ENCODE results near the gene BCAS4. TPM values are rescaled to one million over a fixed set of nuclear protein-coding genes. Genes with fewer than 3 reads are reported as not detected.

Gene BCAS4
- total RNA-seq, 2 experiments from 2014 or later = 6.3 to 6.6 TPM

DNA sequence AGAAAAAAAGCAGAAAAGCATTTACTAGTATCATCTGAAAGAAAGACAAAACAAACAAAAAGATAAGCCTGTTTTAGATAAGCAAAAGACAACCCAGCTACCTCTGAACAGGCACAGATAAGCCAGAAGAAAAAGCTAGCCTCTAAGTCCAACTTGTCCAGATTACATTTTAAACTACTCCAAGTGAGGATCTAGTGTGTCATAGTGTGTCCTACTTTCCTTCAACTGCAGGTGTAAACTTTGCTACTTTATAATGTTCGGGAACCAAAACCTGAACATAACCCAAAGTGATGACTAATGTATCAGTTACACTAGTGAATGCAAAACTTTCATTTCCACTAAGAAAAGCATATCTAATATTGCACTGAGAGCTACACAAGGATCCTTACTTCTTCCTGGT is 116.9 kb downstream of the BCAS4 start:
- no peak overlapping the region for H3K4me3 Mint-ChIP-seq
- no peaks in the 10 kb centered on the region for H3K9me3 Mint-ChIP-seq
- peaks cover 45% of the 10 kb centered on the region for H3K36me3 Mint-ChIP-seq (ENCODE audit: low read depth)
- H3K4me1 Mint-ChIP-seq = peaks cover 58% of the 10 kb centered on the region
- no peak for DNase-seq
- ChIA-PET CTCF (interaction anchor here (0.8 to 1.7 kb wide), 5 partner anchors 17 to 121 kb away, joined by 3 to 13 read pairs (median 5); partner anchors contain the start of gene BCAS4), POLR2A (interaction anchor here (1.6 to 5.1 kb wide), 2 partner anchors 13 to 19 kb away, joined by 5 to 45 read pairs; partner anchors contain the start of gene ADNP)
- no peaks in the 10 kb centered on the region for H3K27me3 Mint-ChIP-seq
- peak overlapping the region; percentile 69 for H3K27ac Mint-ChIP-seq

DNA sequence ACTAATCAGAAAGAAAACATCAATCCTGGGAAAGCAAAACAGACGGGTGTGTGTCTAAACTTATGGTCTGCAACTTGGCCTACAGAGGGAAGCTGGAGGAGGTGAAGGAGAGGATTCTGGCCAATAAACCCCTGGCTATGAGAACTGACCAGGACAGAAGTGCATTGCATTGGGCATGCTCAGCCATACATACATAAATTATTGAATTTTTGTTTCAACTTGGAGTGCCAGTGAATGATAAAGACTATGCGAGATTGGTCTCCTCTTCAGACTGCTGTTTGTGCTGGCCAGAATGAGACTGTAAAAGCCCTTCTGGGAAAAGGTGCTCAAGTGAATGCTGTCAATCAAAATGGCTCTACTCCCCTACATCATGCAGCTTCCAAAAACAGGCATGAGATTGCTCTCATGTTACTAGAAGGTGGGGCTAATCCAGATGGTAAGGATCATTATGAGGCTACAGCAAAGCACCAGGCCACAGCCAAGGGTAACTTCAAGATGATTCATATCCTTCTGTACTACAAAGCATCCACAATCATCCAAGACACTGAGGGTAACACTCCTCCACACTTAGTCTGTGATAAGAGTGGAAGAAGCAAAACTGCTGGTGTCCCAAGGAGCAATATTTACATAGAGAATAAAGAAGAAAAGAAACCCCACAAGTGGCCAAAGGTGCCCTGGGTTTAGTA is 119.0 kb downstream of the BCAS4 start:
- Mint-ChIP-seq H3K27ac (peak overlapping the region; percentile 63), H3K4me1 (peaks cover 69% of the 10 kb centered on the region), H3K4me3 (no peak overlapping the region), H3K36me3 (ENCODE audit: low read depth) (peaks cover 47% of the 10 kb centered on the region), H3K27me3 (no peaks in the 10 kb centered on the region), H3K9me3 (no peaks in the 10 kb centered on the region)
- CTCF ChIA-PET = interaction anchor here (0.5 to 4.3 kb wide), 6 partner anchors 15 to 324 kb away, joined by 3 to 32 read pairs (median 5); partner anchors contain the start of genes ADNP and BCAS4
- DNase-seq = peak; percentile 27
- POLR2A ChIA-PET = interaction anchor here (1.2 to 5.1 kb wide), 4 partner anchors 11 to 44 kb away, joined by 4 to 45 read pairs (median 6); partner anchors contain the start of genes ADNP, DPM1 and MOCS3

DNA sequence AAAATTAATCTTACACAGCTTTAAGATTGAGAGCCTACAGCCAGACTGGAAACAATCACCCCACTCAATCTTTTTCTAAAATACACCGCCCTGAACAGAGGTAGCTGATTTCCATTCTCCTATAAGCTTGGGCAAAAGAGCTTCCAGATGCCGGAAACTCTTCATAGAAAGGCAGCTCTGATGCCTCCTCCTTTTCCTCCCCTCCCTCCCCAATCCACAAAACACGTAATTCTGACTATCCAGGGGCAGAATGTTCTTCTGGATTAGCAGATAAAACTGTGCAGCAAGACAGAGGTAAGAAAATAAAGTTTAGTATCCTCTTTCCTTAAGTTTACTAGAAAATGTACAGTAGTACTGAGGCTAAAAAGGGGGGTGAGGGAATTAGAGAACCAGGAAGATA is 120.6 kb downstream of the BCAS4 start:
- no peaks in the 10 kb centered on the region for H3K27me3 Mint-ChIP-seq
- CTCF ChIA-PET = interaction anchor here (0.7 to 4.3 kb wide), 5 partner anchors 14 to 166 kb away, joined by 3 to 32 read pairs (median 7); partner anchors contain the start of genes ADNP and BCAS4
- peaks cover 43% of the 10 kb centered on the region for H3K36me3 Mint-ChIP-seq (ENCODE audit: low read depth)
- H3K27ac Mint-ChIP-seq = peak overlapping the region; percentile 14
- H3K4me1 Mint-ChIP-seq = peaks cover 65% of the 10 kb centered on the region
- no peaks in the 10 kb centered on the region for H3K9me3 Mint-ChIP-seq
- no peak for DNase-seq
- POLR2A ChIA-PET = interaction anchor here (0.7 to 5.1 kb wide), 4 partner anchors 10 to 110 kb away, joined by 3 to 45 read pairs (median 5); partner anchors contain the start of genes ADNP, DPM1 and MOCS3
- H3K4me3 Mint-ChIP-seq = no peak overlapping the region

DNA sequence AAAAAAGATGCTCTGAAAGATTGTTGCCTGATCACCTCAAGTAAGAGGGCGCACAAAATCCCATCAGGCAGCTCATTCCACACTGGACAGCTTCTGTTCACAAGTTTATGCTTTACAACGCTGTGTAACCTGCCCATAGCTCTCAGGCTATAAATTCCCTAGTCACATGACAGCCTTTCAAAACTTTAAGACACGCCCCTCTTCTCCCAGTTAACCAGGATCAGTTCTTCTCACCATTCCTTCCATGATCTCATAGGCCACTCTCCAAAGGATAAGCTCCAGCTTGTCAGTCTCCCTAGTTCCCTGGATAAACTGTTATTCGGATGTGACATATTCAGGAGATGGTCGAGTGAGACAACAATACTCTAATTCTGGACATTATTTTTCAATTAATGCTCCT is 121.4 kb downstream of the BCAS4 start:
- H3K36me3 Mint-ChIP-seq (ENCODE audit: low read depth) = peaks cover 38% of the 10 kb centered on the region
- DNase-seq = no peak
- H3K27ac Mint-ChIP-seq = no peak overlapping the region
- peaks cover 63% of the 10 kb centered on the region for H3K4me1 Mint-ChIP-seq
- no peak overlapping the region for H3K4me3 Mint-ChIP-seq
- H3K9me3 Mint-ChIP-seq = no peaks in the 10 kb centered on the region
- H3K27me3 Mint-ChIP-seq = no peaks in the 10 kb centered on the region
- ChIA-PET CTCF (interaction anchor here (0.8 to 4.3 kb wide), 5 partner anchors 13 to 122 kb away, joined by 3 to 32 read pairs (median 5); partner anchors contain the start of gene ADNP), POLR2A (interaction anchor here (1.5 to 5.1 kb wide), 2 partner anchors 14 to 42 kb away, joined by 6 to 45 read pairs; partner anchors contain the start of genes ADNP, DPM1 and MOCS3)

DNA sequence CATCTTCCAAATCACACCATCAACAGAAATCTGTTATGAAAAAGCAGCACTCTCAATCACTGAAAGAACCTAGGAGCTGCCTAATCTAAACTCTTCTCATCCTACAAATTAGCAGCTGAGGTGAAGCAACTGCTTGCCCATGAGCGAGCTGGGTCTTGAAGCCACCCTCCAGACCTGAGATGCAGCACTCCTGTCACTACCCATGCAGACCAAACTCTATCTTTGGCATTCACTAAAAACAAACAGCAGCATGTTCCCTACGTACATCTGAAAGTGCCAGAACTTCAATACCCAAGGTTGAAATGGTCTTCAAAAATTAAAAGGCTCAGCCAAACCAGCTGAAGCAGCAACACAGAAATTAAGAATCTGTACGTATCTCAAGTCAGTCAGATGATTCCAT is 122.1 kb downstream of the BCAS4 start:
- Mint-ChIP-seq H3K4me1 (peaks cover 58% of the 10 kb centered on the region), H3K27ac (no peak overlapping the region), H3K27me3 (no peaks in the 10 kb centered on the region), H3K9me3 (no peaks in the 10 kb centered on the region), H3K4me3 (no peak overlapping the region), H3K36me3 (ENCODE audit: low read depth) (peaks cover 32% of the 10 kb centered on the region)
- ChIA-PET POLR2A (interaction anchor here (1.5 kb wide), 1 partner anchor 41 kb away, joined by 6 read pairs; the partner anchor contains the start of genes DPM1 and MOCS3), CTCF (interaction anchor here (0.6 to 4.3 kb wide), 5 partner anchors 12 to 520 kb away, joined by 3 to 32 read pairs (median 3); partner anchors contain the start of gene ADNP)
- DNase-seq = no peak

DNA sequence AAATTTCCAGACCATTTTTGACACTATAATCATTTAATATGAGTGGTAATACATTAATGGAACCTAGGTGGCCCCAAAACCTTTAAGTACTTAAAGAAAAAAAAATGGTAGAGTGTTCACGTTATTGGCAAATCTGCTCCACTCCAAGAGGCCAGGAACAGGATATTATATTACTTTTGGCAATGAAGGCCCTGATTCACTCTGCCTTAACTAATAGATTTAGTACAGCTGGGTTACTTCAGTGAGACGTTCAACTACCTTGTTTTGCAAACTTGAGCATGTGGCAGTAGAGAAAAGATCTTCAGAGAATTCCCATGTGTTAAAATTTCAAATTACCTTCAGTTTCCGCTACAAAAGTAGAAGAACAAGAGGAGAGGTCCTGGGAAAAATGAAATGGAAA is 123.5 kb downstream of the BCAS4 start:
- CTCF ChIA-PET = interaction anchor here (16.8 kb wide), 1 partner anchor 126 kb away, joined by 289 read pairs; the partner anchor contains the start of gene BCAS4
- POLR2A ChIA-PET = no interaction called here

DNA sequence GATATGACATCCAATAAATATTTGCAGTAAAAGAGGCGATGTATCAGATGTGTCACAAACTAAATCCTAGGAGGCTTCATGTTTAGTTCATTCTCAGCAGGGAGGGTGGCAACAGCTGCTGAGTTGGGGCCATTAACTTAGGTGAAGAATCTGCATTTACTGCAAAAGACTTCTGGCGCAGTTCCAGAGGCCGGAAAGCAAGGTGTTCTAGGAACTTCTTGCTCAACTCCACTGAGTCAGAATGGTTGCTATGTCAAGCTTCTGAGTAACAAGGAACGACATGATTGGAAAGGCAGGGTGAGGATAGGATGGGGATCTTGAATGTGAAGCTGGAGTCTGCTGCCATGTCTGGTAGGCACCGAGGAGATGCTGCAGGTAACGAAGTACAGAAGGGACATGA is 124.7 kb downstream of the BCAS4 start:
- Mint-ChIP-seq H3K27ac (no peak overlapping the region), H3K4me3 (no peak overlapping the region), H3K9me3 (no peaks in the 10 kb centered on the region), H3K36me3 (ENCODE audit: low read depth) (peaks cover 33% of the 10 kb centered on the region), H3K4me1 (peaks cover 45% of the 10 kb centered on the region), H3K27me3 (no peaks in the 10 kb centered on the region)
- ChIA-PET CTCF (interaction anchor here (2.6 to 16.8 kb wide), 2 partner anchors 10 to 127 kb away, joined by 20 to 289 read pairs; partner anchors contain the start of gene BCAS4), POLR2A (interaction anchor here (1.5 to 1.8 kb wide), 2 partner anchors 10 to 39 kb away, joined by 5 to 6 read pairs; partner anchors contain the start of genes DPM1 and MOCS3)
- no peak for DNase-seq

More for the DNA sequence above, 123.5 kb downstream of the BCAS4 start:
- Mint-ChIP-seq H3K4me1 (peaks cover 53% of the 10 kb centered on the region), H3K27me3 (no peaks in the 10 kb centered on the region), H3K36me3 (ENCODE audit: low read depth) (peaks cover 32% of the 10 kb centered on the region), H3K9me3 (no peaks in the 10 kb centered on the region), H3K4me3 (no peak overlapping the region), H3K27ac (no peak overlapping the region)
- no peak for DNase-seq

DNA sequence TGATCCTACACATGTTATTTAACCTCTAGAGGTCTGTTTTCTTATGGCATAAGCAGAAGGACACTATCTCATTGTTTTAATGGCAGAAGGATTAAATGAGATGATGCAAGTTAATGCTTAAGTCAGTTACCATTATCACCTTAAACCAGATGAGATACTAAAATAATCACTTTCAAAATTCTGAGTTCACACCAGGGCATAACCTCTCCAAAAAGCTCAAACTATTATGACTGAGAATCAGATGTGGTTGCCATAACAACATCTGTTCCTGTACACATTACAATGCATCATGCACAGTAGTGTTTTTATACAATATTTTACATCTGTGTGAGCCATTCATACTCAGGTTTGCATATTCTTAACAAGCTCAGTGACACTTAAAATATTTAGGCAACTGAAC is 126.1 kb downstream of the BCAS4 start:
- ChIA-PET CTCF (interaction anchor here (0.7 to 16.8 kb wide), 4 partner anchors 8 to 129 kb away, joined by 3 to 289 read pairs (median 12); partner anchors contain the start of gene BCAS4), POLR2A (interaction anchor here (0.7 to 1.4 kb wide), 3 partner anchors 9 to 126 kb away, joined by 3 to 9 read pairs (median 4); partner anchors contain the start of genes ADNP and BCAS4)
- Mint-ChIP-seq H3K27ac (no peak overlapping the region), H3K4me1 (peaks cover 47% of the 10 kb centered on the region), H3K36me3 (ENCODE audit: low read depth) (peaks cover 40% of the 10 kb centered on the region), H3K27me3 (no peaks in the 10 kb centered on the region), H3K9me3 (no peaks in the 10 kb centered on the region), H3K4me3 (no peak overlapping the region)
- no peak for DNase-seq

DNA sequence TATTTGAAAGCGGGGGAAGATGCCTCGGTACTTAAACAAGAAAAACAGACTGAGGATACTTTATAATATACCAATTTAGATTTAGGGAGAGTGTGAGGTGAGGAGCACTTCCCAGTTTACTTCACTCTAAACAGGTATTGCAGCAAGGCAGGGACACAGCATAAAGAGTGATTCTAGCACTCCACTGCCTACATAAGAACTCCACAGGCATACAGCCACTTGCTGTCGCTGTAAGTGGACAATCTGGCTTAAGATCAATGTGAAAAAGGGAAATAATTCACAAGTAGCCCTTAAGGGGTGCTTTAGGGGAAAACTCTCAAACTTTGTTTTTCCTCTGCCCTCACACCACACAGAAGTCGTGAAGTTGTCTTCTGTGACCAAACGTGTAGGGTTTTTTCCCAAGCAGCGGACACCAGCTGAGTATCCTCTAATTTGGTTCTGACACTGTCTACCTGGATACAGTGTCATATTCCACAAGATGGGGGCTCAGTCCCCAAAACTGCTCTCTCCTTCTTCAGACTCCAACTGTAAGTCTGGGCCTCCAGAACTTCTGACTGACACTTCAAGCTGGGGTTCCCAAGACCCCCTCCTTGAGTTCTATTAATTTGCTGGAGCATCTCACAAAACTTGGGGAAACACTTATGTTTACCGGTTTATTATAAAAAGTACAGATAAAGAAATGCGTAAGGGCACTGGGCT is 127.1 kb downstream of the BCAS4 start:
- CTCF ChIA-PET = interaction anchor here (2.6 to 16.8 kb wide), 2 partner anchors 7 to 130 kb away, joined by 20 to 289 read pairs; partner anchors contain the start of gene BCAS4
- H3K4me1 Mint-ChIP-seq = peaks cover 45% of the 10 kb centered on the region
- H3K9me3 Mint-ChIP-seq = no peaks in the 10 kb centered on the region
- no peak overlapping the region for H3K27ac Mint-ChIP-seq
- POLR2A ChIA-PET = interaction anchor here (0.7 to 2.0 kb wide), 5 partner anchors 8 to 127 kb away, joined by 3 to 9 read pairs (median 4); partner anchors contain the start of genes ADNP, BCAS4, DPM1 and MOCS3
- no peaks in the 10 kb centered on the region for H3K27me3 Mint-ChIP-seq
- peaks cover 37% of the 10 kb centered on the region for H3K36me3 Mint-ChIP-seq (ENCODE audit: low read depth)
- DNase-seq = no peak
- H3K4me3 Mint-ChIP-seq = no peak overlapping the region

DNA sequence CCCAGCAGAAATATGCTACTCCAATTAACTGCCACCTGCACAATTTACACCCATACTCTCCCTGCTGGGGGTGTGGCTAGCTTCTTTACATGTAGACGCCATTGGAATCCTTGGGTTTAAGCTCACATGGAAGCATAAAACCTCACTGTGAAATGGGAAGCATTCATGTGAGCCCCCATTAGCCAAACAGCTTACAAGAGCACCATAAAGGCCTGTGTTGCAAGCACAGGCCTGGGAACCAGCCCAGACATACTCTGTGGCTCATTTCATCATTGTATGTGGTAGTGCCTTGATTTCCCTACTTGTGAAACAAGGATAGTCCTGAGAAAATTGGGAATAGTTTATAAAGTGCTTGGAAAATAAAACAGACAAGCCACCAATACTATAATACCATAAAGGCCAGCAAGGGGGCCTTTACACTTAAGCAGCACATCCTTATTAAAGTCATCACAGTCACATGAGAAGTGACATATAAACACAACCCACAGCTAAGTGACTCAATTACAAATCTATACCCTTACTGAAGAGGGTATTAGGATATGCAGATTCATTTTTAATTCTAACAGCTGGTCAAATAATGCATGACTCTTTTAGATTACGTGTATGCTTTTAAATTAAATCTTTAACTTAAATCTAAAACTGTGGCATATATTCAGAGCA is 129.5 kb downstream of the BCAS4 start:
- H3K4me1 Mint-ChIP-seq = peaks cover 57% of the 10 kb centered on the region
- ChIA-PET CTCF (interaction anchor here (16.8 kb wide), 1 partner anchor 132 kb away, joined by 289 read pairs; the partner anchor contains the start of gene BCAS4), POLR2A (interaction anchor here (1.2 to 9.5 kb wide), 5 partner anchors 10 to 132 kb away, joined by 4 to 134 read pairs (median 5); partner anchors contain the start of genes BCAS4 and DPM1)
- peaks cover 53% of the 10 kb centered on the region for H3K36me3 Mint-ChIP-seq (ENCODE audit: low read depth)
- no peak overlapping the region for H3K4me3 Mint-ChIP-seq
- no peak overlapping the region for H3K27ac Mint-ChIP-seq
- no peaks in the 10 kb centered on the region for H3K27me3 Mint-ChIP-seq
- no peaks in the 10 kb centered on the region for H3K9me3 Mint-ChIP-seq
- DNase-seq = no peak

DNA sequence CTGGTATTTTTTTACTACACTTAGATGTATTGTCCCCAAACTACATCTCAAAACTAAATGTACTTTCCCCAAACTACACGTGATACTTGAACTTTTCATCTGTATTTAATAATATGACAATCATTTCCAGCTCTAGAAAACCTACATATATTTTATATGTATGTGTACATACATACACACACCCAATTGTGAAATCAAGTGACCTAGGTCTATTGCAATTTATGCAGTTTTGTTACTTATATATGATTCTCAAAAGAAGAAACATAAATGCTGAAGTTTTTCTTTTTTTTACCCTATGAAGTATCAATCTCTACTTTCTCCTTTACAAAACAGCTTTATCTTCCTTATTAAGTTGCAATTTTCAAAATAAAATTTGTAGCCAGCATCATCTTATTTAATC is 131.7 kb downstream of the BCAS4 start:
- H3K4me3 Mint-ChIP-seq = no peak overlapping the region
- DNase-seq = no peak
- peaks cover 54% of the 10 kb centered on the region for H3K4me1 Mint-ChIP-seq
- ChIA-PET CTCF (interaction anchor here (3.4 to 16.8 kb wide), 2 partner anchors 31 to 134 kb away, joined by 40 to 289 read pairs; partner anchors contain the start of genes BCAS4, DPM1 and MOCS3), POLR2A (interaction anchor here (1.0 to 9.5 kb wide), 2 partner anchors 32 to 134 kb away, joined by 5 to 134 read pairs; partner anchors contain the start of genes BCAS4, DPM1 and MOCS3)
- H3K27ac Mint-ChIP-seq = no peak overlapping the region
- peaks cover 57% of the 10 kb centered on the region for H3K36me3 Mint-ChIP-seq (ENCODE audit: low read depth)
- no peaks in the 10 kb centered on the region for H3K27me3 Mint-ChIP-seq
- no peaks in the 10 kb centered on the region for H3K9me3 Mint-ChIP-seq

Measured in activated CD4-positive, alpha-beta memory T cell treated with anti-CD3 and anti-CD28 coated beads, Interleukin-2, amount 10 ng/mL, durations not matched to agents 7 days and 5 days (primary cell).